Right lobe of liver (tissue), 4 donors: ENCODE measurements around the gene CAMTA1.

Experiments used
- CTCF ChIP-seq, 4 donors: fragments of 200-600 bp in 3 of 4; fragments of 450-650 bp in 1 of 4; IDR thresholded peaks; one replicate each; pipeline versions ENCODE4 v1.5.1 to v1.8.0; 2016 to 2022; ENCODE audit warnings: antibody characterized with exemption in 4 of 4, mild to moderate bottlenecking in 2 of 4
- POLR2A ChIP-seq: fragments of 450-650 bp; IDR thresholded peaks from one replicate; pipeline ENCODE4 v1.6.1; 2017; ENCODE audit warnings: antibody characterized with exemption, mild to moderate bottlenecking
- donor health status: DM: no; HTN: no; CAD: no.
- donor health status: DM: no; HTN: no; CAD: no.
- donor health status: DM: no; HTN: yes; CAD: no.

GRCh38 chr1:7579016-7579415 lies 793.8 kb downstream of the CAMTA1 start:
- TF ChIP-seq CTCF (IDR thresholded peaks at IDR 0.05) (no peak), POLR2A (no peak)
